Measurements from ENCODE around the gene SLC16A7.

GRCh38 chr12:59820594-59821011 lies 224.8 kb downstream of the SLC16A7 start:
- TF ChIP-seq, protein P1, sequence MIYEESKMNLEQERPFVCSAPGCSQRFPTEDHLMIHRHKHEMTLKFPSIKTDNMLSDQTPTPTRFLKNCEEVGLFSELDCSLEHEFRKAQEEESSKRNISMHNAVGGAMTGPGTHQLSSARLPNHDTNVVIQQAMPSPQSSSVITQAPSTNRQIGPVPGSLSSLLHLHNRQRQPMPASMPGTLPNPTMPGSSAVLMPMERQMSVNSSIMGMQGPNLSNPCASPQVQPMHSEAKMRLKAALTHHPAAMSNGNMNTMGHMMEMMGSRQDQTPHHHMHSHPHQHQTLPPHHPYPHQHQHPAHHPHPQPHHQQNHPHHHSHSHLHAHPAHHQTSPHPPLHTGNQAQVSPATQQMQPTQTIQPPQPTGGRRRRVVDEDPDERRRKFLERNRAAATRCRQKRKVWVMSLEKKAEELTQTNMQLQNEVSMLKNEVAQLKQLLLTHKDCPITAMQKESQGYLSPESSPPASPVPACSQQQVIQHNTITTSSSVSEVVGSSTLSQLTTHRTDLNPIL (CRISPR knock-in tag; IDR thresholded peaks at IDR 0.05; ENCODE audit: low read depth) = no peak
- TF ChIP-seq, protein P2, sequence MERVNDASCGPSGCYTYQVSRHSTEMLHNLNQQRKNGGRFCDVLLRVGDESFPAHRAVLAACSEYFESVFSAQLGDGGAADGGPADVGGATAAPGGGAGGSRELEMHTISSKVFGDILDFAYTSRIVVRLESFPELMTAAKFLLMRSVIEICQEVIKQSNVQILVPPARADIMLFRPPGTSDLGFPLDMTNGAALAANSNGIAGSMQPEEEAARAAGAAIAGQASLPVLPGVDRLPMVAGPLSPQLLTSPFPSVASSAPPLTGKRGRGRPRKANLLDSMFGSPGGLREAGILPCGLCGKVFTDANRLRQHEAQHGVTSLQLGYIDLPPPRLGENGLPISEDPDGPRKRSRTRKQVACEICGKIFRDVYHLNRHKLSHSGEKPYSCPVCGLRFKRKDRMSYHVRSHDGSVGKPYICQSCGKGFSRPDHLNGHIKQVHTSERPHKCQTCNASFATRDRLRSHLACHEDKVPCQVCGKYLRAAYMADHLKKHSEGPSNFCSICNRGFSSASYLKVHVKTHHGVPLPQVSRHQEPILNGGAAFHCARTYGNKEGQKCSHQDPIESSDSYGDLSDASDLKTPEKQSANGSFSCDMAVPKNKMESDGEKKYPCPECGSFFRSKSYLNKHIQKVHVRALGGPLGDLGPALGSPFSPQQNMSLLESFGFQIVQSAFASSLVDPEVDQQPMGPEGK (CRISPR knock-in tag; IDR thresholded peaks at IDR 0.05; ENCODE audit: borderline replicate concordance) = no peak
- no peak for TF ChIP-seq ZFP30 (CRISPR knock-in tag; IDR thresholded peaks at IDR 0.05)
- TF ChIP-seq GLIS3 (CRISPR knock-in tag; IDR thresholded peaks at IDR 0.05) = no peak
- TF ChIP-seq OSR1 (CRISPR knock-in tag; IDR thresholded peaks at IDR 0.05) = no peak
- TF ChIP-seq RARB (CRISPR knock-in tag; IDR thresholded peaks at IDR 0.05) = no peak
